PC-9 (cell line): ENCODE measurements around the gene PPP1R16B.

ENCODE experiments used
- EZH2 ChIP-seq: fragments of 200-600 bp; sonication (generic); IDR thresholded peaks from 2 replicates; pipeline ENCODE4 v1.8.0; 2017; ENCODE audit warnings: antibody characterized with exemption, low read depth
- TF ChIP-seq, protein P1 (sequence below): fragments of 200-600 bp; sonication (generic); conservative IDR thresholded peaks from 2 replicates; pipeline ENCODE4 v1.6.1; 2017; ENCODE audit warnings: mixed run types, antibody characterized with exemption, mild to moderate bottlenecking, moderate library complexity

DNA sequence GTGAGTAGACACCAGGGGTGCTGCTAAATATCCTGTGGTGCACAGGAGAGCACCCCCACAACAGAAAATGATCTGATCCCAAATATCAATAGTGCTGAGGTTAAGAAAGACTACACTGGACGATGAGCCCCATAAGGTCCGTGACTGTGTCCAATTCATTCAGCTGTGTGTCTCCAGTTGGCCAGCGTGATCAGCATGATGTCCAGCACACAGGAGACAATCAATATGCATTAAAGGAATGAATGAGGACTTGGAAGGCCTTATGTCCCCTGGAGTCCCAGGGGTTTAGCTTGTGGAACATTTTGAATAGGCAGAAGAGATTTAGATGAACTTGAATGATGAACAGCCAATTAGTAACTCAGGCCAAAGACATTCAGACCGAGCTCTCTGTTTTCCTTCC, 6.3 kb downstream of the PPP1R16B start:
- TF ChIP-seq, protein P1, sequence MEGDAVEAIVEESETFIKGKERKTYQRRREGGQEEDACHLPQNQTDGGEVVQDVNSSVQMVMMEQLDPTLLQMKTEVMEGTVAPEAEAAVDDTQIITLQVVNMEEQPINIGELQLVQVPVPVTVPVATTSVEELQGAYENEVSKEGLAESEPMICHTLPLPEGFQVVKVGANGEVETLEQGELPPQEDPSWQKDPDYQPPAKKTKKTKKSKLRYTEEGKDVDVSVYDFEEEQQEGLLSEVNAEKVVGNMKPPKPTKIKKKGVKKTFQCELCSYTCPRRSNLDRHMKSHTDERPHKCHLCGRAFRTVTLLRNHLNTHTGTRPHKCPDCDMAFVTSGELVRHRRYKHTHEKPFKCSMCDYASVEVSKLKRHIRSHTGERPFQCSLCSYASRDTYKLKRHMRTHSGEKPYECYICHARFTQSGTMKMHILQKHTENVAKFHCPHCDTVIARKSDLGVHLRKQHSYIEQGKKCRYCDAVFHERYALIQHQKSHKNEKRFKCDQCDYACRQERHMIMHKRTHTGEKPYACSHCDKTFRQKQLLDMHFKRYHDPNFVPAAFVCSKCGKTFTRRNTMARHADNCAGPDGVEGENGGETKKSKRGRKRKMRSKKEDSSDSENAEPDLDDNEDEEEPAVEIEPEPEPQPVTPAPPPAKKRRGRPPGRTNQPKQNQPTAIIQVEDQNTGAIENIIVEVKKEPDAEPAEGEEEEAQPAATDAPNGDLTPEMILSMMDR: no peak
- TF ChIP-seq EZH2: no peak
